ENCODE data around the gene LRRC56. TPM values are rescaled to one million over a fixed set of nuclear protein-coding genes. Genes with fewer than 3 reads are reported as not detected.
A peak's percentile ranks its signal among the peaks of the same experiment; 100 is the strongest.

Gene LRRC56
- polyA plus RNA-seq, 1 donor: 2.4 TPM

- H3K36me3 ChIP-seq (ENCODE audit: control insufficient read depth, insufficient read depth, low read length): peaks cover 28% of the 10 kb centered on the region
- H3K9me3 ChIP-seq (ENCODE audit: control insufficient read depth, low read depth, low read length): peaks cover 9% of the 10 kb centered on the region
- H3K4me3 ChIP-seq (ENCODE audit: low read length): peak overlapping the region; percentile 78
- no peak for DNase-seq
- peaks cover 19% of the 10 kb centered on the region for H3K4me1 ChIP-seq (ENCODE audit: control insufficient read depth, insufficient read depth, low read length)
- peaks cover 22% of the 10 kb centered on the region for H3K27me3 ChIP-seq (ENCODE audit: control insufficient read depth, insufficient read depth, low read length)
- no CpG with 5 or more reads among the region's 37 CpGs for WGBS (ENCODE audit: insufficient coverage, low lambda C conversion rate)
- H3K27ac ChIP-seq (ENCODE audit: low read length): no peak overlapping the region
Measured at GRCh38 chr11:533586-534395, 3.5 kb upstream of the LRRC56 start.

GRCh38 chr11:534396-535209, 2.7 kb upstream of the LRRC56 start:
- peak in 1 of 2 donors; percentile 28 for DNase-seq
- no CpG with 5 or more reads among the region's 66 CpGs for WGBS (ENCODE audit: insufficient coverage, low lambda C conversion rate)
- H3K9me3 ChIP-seq (ENCODE audit: control insufficient read depth, low read depth, low read length): peaks cover 9% of the 10 kb centered on the region
- H3K36me3 ChIP-seq (ENCODE audit: control insufficient read depth, insufficient read depth, low read length): peaks cover 28% of the 10 kb centered on the region
- no peak overlapping the region for H3K27ac ChIP-seq (ENCODE audit: low read length)
- H3K4me3 ChIP-seq (ENCODE audit: low read length): peak overlapping the region; percentile 78
- peaks cover 22% of the 10 kb centered on the region for H3K27me3 ChIP-seq (ENCODE audit: control insufficient read depth, insufficient read depth, low read length)
- H3K4me1 ChIP-seq (ENCODE audit: control insufficient read depth, insufficient read depth, low read length): peaks cover 19% of the 10 kb centered on the region

- Histone ChIP-seq H3K4me3 (ENCODE audit: low read length) (peak overlapping the region; percentile 78), H3K27me3 (ENCODE audit: control insufficient read depth, insufficient read depth, low read length) (peaks cover 22% of the 10 kb centered on the region), H3K4me1 (ENCODE audit: control insufficient read depth, insufficient read depth, low read length) (peaks cover 19% of the 10 kb centered on the region), H3K9me3 (ENCODE audit: control insufficient read depth, low read depth, low read length) (peaks cover 9% of the 10 kb centered on the region), H3K36me3 (ENCODE audit: control insufficient read depth, insufficient read depth, low read length) (peaks cover 28% of the 10 kb centered on the region), H3K27ac (ENCODE audit: low read length) (no peak overlapping the region)
- no peak for DNase-seq
- no CpG with 5 or more reads among the region's 56 CpGs for WGBS (ENCODE audit: insufficient coverage, low lambda C conversion rate)
Measured at GRCh38 chr11:535210-535518, 2.2 kb upstream of the LRRC56 start.

GRCh38 chr11:535519-536454, 1.5 kb upstream of the LRRC56 start, which contains the start of gene HRAS:
TSS of gene HRAS (minus strand) at chr11:535576.
- Histone ChIP-seq H3K9me3 (ENCODE audit: control insufficient read depth, low read depth, low read length) (peaks cover 9% of the 10 kb centered on the region), H3K27me3 (ENCODE audit: control insufficient read depth, insufficient read depth, low read length) (peaks cover 22% of the 10 kb centered on the region), H3K4me1 (ENCODE audit: control insufficient read depth, insufficient read depth, low read length) (peaks cover 19% of the 10 kb centered on the region), H3K27ac (ENCODE audit: low read length) (peak within 1 kb of the TSS; percentile 60), H3K4me3 (ENCODE audit: low read length) (peak within 1 kb of the TSS; percentile 78), H3K36me3 (ENCODE audit: control insufficient read depth, insufficient read depth, low read length) (peaks cover 28% of the 10 kb centered on the region)
- DNase-seq: peak; percentile 95 to 97
- no CpG with 5 or more reads among the region's 97 CpGs for WGBS (ENCODE audit: insufficient coverage, low lambda C conversion rate)

GRCh38 chr11:537622-538430, 499 bp downstream of the LRRC56 start:
- WGBS (ENCODE audit: insufficient coverage, low lambda C conversion rate): no CpG with 5 or more reads among the region's 19 CpGs
- Histone ChIP-seq H3K27ac (ENCODE audit: low read length) (no peak overlapping the region), H3K4me1 (ENCODE audit: control insufficient read depth, insufficient read depth, low read length) (peaks cover 19% of the 10 kb centered on the region), H3K9me3 (ENCODE audit: control insufficient read depth, low read depth, low read length) (peaks cover 9% of the 10 kb centered on the region), H3K4me3 (ENCODE audit: low read length) (peak overlapping the region; percentile 38), H3K36me3 (ENCODE audit: control insufficient read depth, insufficient read depth, low read length) (peaks cover 11% of the 10 kb centered on the region), H3K27me3 (ENCODE audit: control insufficient read depth, insufficient read depth, low read length) (peaks cover 22% of the 10 kb centered on the region)
- DNase-seq: no peak

GRCh38 chr11:538431-539051, 1.2 kb downstream of the LRRC56 start:
- Histone ChIP-seq H3K4me3 (ENCODE audit: low read length) (no peak overlapping the region), H3K27ac (ENCODE audit: low read length) (no peak overlapping the region), H3K27me3 (ENCODE audit: control insufficient read depth, insufficient read depth, low read length) (peaks cover 22% of the 10 kb centered on the region), H3K9me3 (ENCODE audit: control insufficient read depth, low read depth, low read length) (peaks cover 9% of the 10 kb centered on the region), H3K36me3 (ENCODE audit: control insufficient read depth, insufficient read depth, low read length) (peaks cover 4% of the 10 kb centered on the region), H3K4me1 (ENCODE audit: control insufficient read depth, insufficient read depth, low read length) (peaks cover 19% of the 10 kb centered on the region)
- DNase-seq: no peak
- no CpG with 5 or more reads among the region's 20 CpGs for WGBS (ENCODE audit: insufficient coverage, low lambda C conversion rate)

- DNase-seq: no peak
- H3K36me3 ChIP-seq (ENCODE audit: control insufficient read depth, insufficient read depth, low read length): no peaks in the 10 kb centered on the region
- H3K9me3 ChIP-seq (ENCODE audit: control insufficient read depth, low read depth, low read length): peaks cover 9% of the 10 kb centered on the region
- WGBS (ENCODE audit: insufficient coverage, low lambda C conversion rate): no CpG with 5 or more reads among the region's 8 CpGs
- no peak overlapping the region for H3K4me3 ChIP-seq (ENCODE audit: low read length)
- peaks cover 17% of the 10 kb centered on the region for H3K4me1 ChIP-seq (ENCODE audit: control insufficient read depth, insufficient read depth, low read length)
- peaks cover 22% of the 10 kb centered on the region for H3K27me3 ChIP-seq (ENCODE audit: control insufficient read depth, insufficient read depth, low read length)
- no peak overlapping the region for H3K27ac ChIP-seq (ENCODE audit: low read length)
Measured at GRCh38 chr11:539971-540481, 2.7 kb downstream of the LRRC56 start.

GRCh38 chr11:540583-541432, 3.5 kb downstream of the LRRC56 start:
- no peaks in the 10 kb centered on the region for H3K36me3 ChIP-seq (ENCODE audit: control insufficient read depth, insufficient read depth, low read length)
- peaks cover 9% of the 10 kb centered on the region for H3K9me3 ChIP-seq (ENCODE audit: control insufficient read depth, low read depth, low read length)
- H3K27ac ChIP-seq (ENCODE audit: low read length): no peak overlapping the region
- no peak overlapping the region for H3K4me3 ChIP-seq (ENCODE audit: low read length)
- DNase-seq: no peak
- no CpG with 5 or more reads among the region's 23 CpGs for WGBS (ENCODE audit: insufficient coverage, low lambda C conversion rate)
- peaks cover 17% of the 10 kb centered on the region for H3K4me1 ChIP-seq (ENCODE audit: control insufficient read depth, insufficient read depth, low read length)
- H3K27me3 ChIP-seq (ENCODE audit: control insufficient read depth, insufficient read depth, low read length): peaks cover 22% of the 10 kb centered on the region

All from large intestine (tissue), 3 donors.